H1 (cell line): ENCODE measurements around the gene SLC1A2. TPM values are rescaled to one million over a fixed set of nuclear protein-coding genes. Genes with fewer than 3 reads are reported as not detected.

Experiments
- CTCF ChIA-PET: fragments of 300-600 bp; sonication (Branson Sonifier 250); formaldehyde crosslinking; loops from one replicate; lab custom pipeline; 2021; ENCODE audit not compliant: partially characterized antibody; lab: Charles Lee
- POLR2A ChIA-PET: fragments of 300-600 bp; sonication (Branson Sonifier 250); formaldehyde crosslinking; loops from one replicate; lab custom pipeline; 2021; ENCODE audit warnings: inconsistent platforms; ENCODE audit not compliant: partially characterized antibody; lab: Charles Lee
- DNase-seq, 2 experiments: peaks; one replicate each; pipeline versions ENCODE4 v3.0.0 to v3.0.0-alpha.2; 2010 to 2022; ENCODE audit warnings: low spot score in 2 of 2, low read depth in 1 of 2, mixed read lengths in 1 of 2
- FAIRE-seq: peaks from 2 replicates; lab custom pipeline; 2011; peaks lifted over from hg19 to GRCh38; lab: Jason Lieb, UNC
- H2AFZ ChIP-seq: 2 replicates; pipeline ENCODE4 v1.8.1; 2012; ENCODE audit warnings: low read length, inconsistent platforms
- H2AK5ac ChIP-seq: 2 replicates; pipeline ENCODE4 v1.6.1; 2013; ENCODE audit warnings: low read depth, low read length
- H2BK120ac ChIP-seq: replicated peaks from 2 replicates; pipeline ENCODE3; 2013; ENCODE audit warnings: low read depth, low read length, inconsistent platforms
- H2BK12ac ChIP-seq: 2 replicates; pipeline ENCODE4 v1.6.1; 2013; ENCODE audit warnings: low read depth, low read length
- H2BK15ac ChIP-seq: 2 replicates; pipeline ENCODE4 v1.6.1; 2013; ENCODE audit warnings: low read length
- H2BK20ac ChIP-seq: 2 replicates; pipeline ENCODE4 v1.6.1; 2013; ENCODE audit warnings: low read length
- H2BK5ac ChIP-seq: 2 replicates; pipeline ENCODE4 v1.6.1; 2013; ENCODE audit warnings: low read depth, low read length
- H3K14ac ChIP-seq: 2 replicates; pipeline ENCODE4 v1.6.1; 2013; ENCODE audit warnings: inconsistent platforms; ENCODE audit not compliant: insufficient read length
- H3K18ac ChIP-seq: 2 replicates; pipeline ENCODE4 v1.6.1; 2013; ENCODE audit warnings: low read length; ENCODE audit errors: extremely low read depth
- H3K23ac ChIP-seq: 2 replicates; pipeline ENCODE4 v1.6.1; 2013; ENCODE audit warnings: inconsistent platforms; ENCODE audit not compliant: insufficient read length
- H3K23me2 ChIP-seq: 2 replicates; pipeline ENCODE4 v1.6.1; 2013; ENCODE audit warnings: low read depth, low read length
- H3K27ac ChIP-seq: 2 replicates; pipeline ENCODE4 v1.6.1; 2011; ENCODE audit warnings: low read depth, low read length, inconsistent platforms
- H3K27me3 ChIP-seq, 4 experiments: replicated peaks in 1 of 4; 1 replicate in 1 of 4; 2 replicates in 3 of 4; pipeline versions ENCODE4 v1.6.1 to v1.8.1; 2011 to 2013; ENCODE audit warnings: low read length in 3 of 4, mild to moderate bottlenecking in 3 of 4, inconsistent platforms in 2 of 4, mixed read lengths in 2 of 4, moderate library complexity in 1 of 4; ENCODE audit not compliant: control insufficient read depth in 3 of 4, insufficient read depth in 3 of 4; ENCODE audit errors: extremely low read depth in 1 of 4
- H3K36me3 ChIP-seq, 4 experiments: 2 replicates each; pipeline versions ENCODE4 v1.6.1 to v1.8.1; 2011 to 2013; ENCODE audit warnings: mild to moderate bottlenecking in 4 of 4, low read length in 3 of 4, moderate library complexity in 2 of 4, control low read depth in 1 of 4, inconsistent platforms in 1 of 4; ENCODE audit not compliant: insufficient read depth in 4 of 4, control insufficient read depth in 2 of 4
- H3K4ac ChIP-seq: replicated peaks from 2 replicates; pipeline ENCODE3; 2013; ENCODE audit warnings: low read length, low read depth, mixed read lengths, inconsistent platforms; ENCODE audit not compliant: insufficient read length
- H3K4me1 ChIP-seq, 4 experiments: replicated peaks in 1 of 4; 1 replicate in 1 of 4; 2 replicates in 3 of 4; pipeline versions ENCODE4 v1.6.1 to v1.8.1; 2011 to 2013; ENCODE audit warnings: low read length in 3 of 4, inconsistent platforms in 2 of 4, mixed read lengths in 1 of 4; ENCODE audit not compliant: insufficient read depth in 4 of 4, control insufficient read depth in 3 of 4
- H3K4me2 ChIP-seq, 2 experiments: 2 replicates each; pipeline versions ENCODE4 v1.6.1 to v1.8.1; 2011 to 2013; ENCODE audit warnings: low read depth in 2 of 2, low read length in 2 of 2, control low read depth in 1 of 2, inconsistent platforms in 1 of 2, mild to moderate bottlenecking in 1 of 2; ENCODE audit not compliant: insufficient read depth in 1 of 2
- H3K4me3 ChIP-seq, 4 experiments: fragments of 200-600, 300-600 bp in 1 of 4; sonication (generic), shearing (Covaris generic), sonication (Bioruptor Twin) in 1 of 4; 2 replicates each; pipeline versions ENCODE4 v1.5.1 to v1.8.1; 2011 to 2016; ENCODE audit warnings: low read length in 4 of 4, low read depth in 3 of 4, control low read depth in 2 of 4, inconsistent platforms in 2 of 4, mild to moderate bottlenecking in 2 of 4, mixed read lengths in 1 of 4, moderate library complexity in 1 of 4; ENCODE audit not compliant: insufficient read depth in 2 of 4; ENCODE audit errors: extremely low read depth in 1 of 4
- H3K56ac ChIP-seq: replicated peaks from 2 replicates; pipeline ENCODE3; 2013; ENCODE audit warnings: low read depth, mild to moderate bottlenecking, mixed read lengths, low read length, inconsistent platforms; ENCODE audit not compliant: insufficient read length
- H3K79me1 ChIP-seq: 2 replicates; pipeline ENCODE4 v1.6.1; 2013; ENCODE audit warnings: low read depth, low read length, control low read depth
- H3K79me2 ChIP-seq, 2 experiments: 2 replicates each; pipeline versions ENCODE4 v1.6.1 to v1.8.1; 2012 to 2013; ENCODE audit warnings: low read length in 2 of 2, mild to moderate bottlenecking in 2 of 2, inconsistent platforms in 1 of 2; ENCODE audit not compliant: insufficient read depth in 2 of 2, control insufficient read depth in 1 of 2
- H3K9ac ChIP-seq, 4 experiments: replicated peaks in 1 of 4; 1 replicate in 1 of 4; 2 replicates in 3 of 4; pipeline versions ENCODE4 v1.6.1 to v1.8.1; 2011 to 2013; ENCODE audit warnings: low read depth in 3 of 4, low read length in 3 of 4, control low read depth in 2 of 4, mild to moderate bottlenecking in 2 of 4, moderate library complexity in 2 of 4, inconsistent platforms in 1 of 4; ENCODE audit errors: extremely low read depth in 1 of 4
- H3K9me3 ChIP-seq, 2 experiments: 2 replicates each; pipeline versions ENCODE4 v1.6.1 to v1.8.1; 2012 to 2013; ENCODE audit warnings: mild to moderate bottlenecking in 2 of 2, moderate library complexity in 2 of 2, control low read depth in 1 of 2, inconsistent platforms in 1 of 2, low read depth in 1 of 2, low read length in 1 of 2, mixed read lengths in 1 of 2; ENCODE audit not compliant: insufficient read depth in 2 of 2
- H4K20me1 ChIP-seq, 2 experiments: replicated peaks in 1 of 2; 2 replicates each; pipeline versions ENCODE3 to v1.8.1; 2011 to 2013; ENCODE audit warnings: inconsistent platforms in 2 of 2, low read length in 2 of 2, mild to moderate bottlenecking in 1 of 2; ENCODE audit not compliant: insufficient read depth in 2 of 2, control insufficient read depth in 1 of 2
- H4K5ac ChIP-seq: 2 replicates; pipeline ENCODE4 v1.6.1; 2013; ENCODE audit warnings: low read length, low read depth, mixed read lengths, inconsistent platforms; ENCODE audit not compliant: insufficient read length
- H4K8ac ChIP-seq: 2 replicates; pipeline ENCODE4 v1.8.0; 2013; ENCODE audit warnings: mild to moderate bottlenecking, moderate library complexity, low read length, inconsistent platforms; ENCODE audit not compliant: insufficient read depth; ENCODE audit errors: extremely low read depth
- H4K91ac ChIP-seq: replicated peaks from 2 replicates; pipeline ENCODE3; 2013; ENCODE audit warnings: low read length, mixed read lengths, inconsistent platforms; ENCODE audit not compliant: insufficient read length
- CBX5 ChIP-seq: fragments of 300-800, 300-1000 bp; sonication (generic); IDR thresholded peaks from 2 replicates; pipeline ENCODE4 v1.7.1; 2016; ENCODE audit warnings: antibody characterized with exemption, low read length, low read depth
- KDM5A ChIP-seq: fragments of 200-600 bp; IDR thresholded peaks from 2 replicates; pipeline ENCODE4 v1.7.1; 2012; ENCODE audit warnings: mild to moderate bottlenecking, low read length, inconsistent platforms, mixed read lengths
- NRF1 ChIP-seq: IDR thresholded peaks from 2 replicates; pipeline ENCODE4 v1.6.1; 2011; ENCODE audit warnings: mild to moderate bottlenecking, low read depth, low read length, improper control_type of control experiment
- WGBS, 2 experiments: shearing (Covaris generic) in 1 of 2; methylation state at CpG; one replicate each; pipeline versions ENCODE4 v1.1.6 to v1.1.7; 2013 to 2015; ENCODE audit warnings: low lambda C conversion rate in 2 of 2, mixed read lengths in 2 of 2, inconsistent platforms in 1 of 2, low coverage in 1 of 2, missing lambda C conversion rate in 1 of 2; ENCODE audit not compliant: insufficient replicate concordance in 2 of 2, insufficient coverage in 1 of 2, insufficient read length in 1 of 2; ENCODE audit errors: extremely low coverage in 1 of 2, missing lambda C conversion rate in 1 of 2; 5-methylcytosine and 5-hydroxymethylcytosine counted together
- polyA plus RNA-seq, 7 experiments: library from polyadenylated mRNA; depleted of rRNA in 3 of 7; stranded (reverse) in 5 of 7; unstranded in 2 of 7; fragments of >200 nt in 5 of 7; fragments of 200-250 nt in 2 of 7; gene quantifications; 1 replicate in 5 of 7; 2 replicates in 1 of 7; 4 replicates in 1 of 7; pipeline versions ENCODE4 v1.2.1 to v1.2.3, GENCODE V29; 2011 to 2013; ENCODE audit warnings: missing spikeins in 2 of 7, mixed read lengths in 2 of 7
- total RNA-seq: library from RNA; stranded (reverse); fragmentation: NEBNext Ultra II Directional; extraction: Animal tissue kit (Norgen Biotek cat#: 25700); gene quantifications from 2 replicates; pipeline ENCODE4 v1.2.1, GENCODE V29; 2021

Gene SLC1A2
- total and polyA plus RNA-seq, 2 of the 8 experiments (the other 6 are each of a cell fraction or from before 2014, with no cell fraction given) = 0.57 to 1.2 TPM

- H3K27me3 ChIP-seq = no peaks in the 10 kb centered on the region
These were observed 211.6 kb downstream of the SLC1A2 start for GRCh38 chr11:35207471-35208403.

More at GRCh38 chr11:35207471-35208403, 211.6 kb downstream of the SLC1A2 start:
- no peaks in the 10 kb centered on the region for H3K36me3 ChIP-seq
- no peak overlapping the region for H3K23ac ChIP-seq
- no peak overlapping the region for H2BK120ac ChIP-seq
- no peak overlapping the region for H4K8ac ChIP-seq
- no peaks in the 10 kb centered on the region for H3K79me2 ChIP-seq
- H3K18ac ChIP-seq = no peak overlapping the region
- H3K9ac ChIP-seq = no peak overlapping the region
- no peak overlapping the region for H4K5ac ChIP-seq
- H2BK15ac ChIP-seq = no peak overlapping the region
- no peaks in the 10 kb centered on the region for H4K20me1 ChIP-seq
- WGBS, 2 experiments = 85% methylated on average over 10 of the region's 10 CpGs; no CpG with 5 or more reads in 1 of the 2 experiments
- no peak overlapping the region for H3K56ac ChIP-seq
- no peak for FAIRE-seq
- H3K9me3 ChIP-seq = no peaks in the 10 kb centered on the region
- no peak overlapping the region for H3K4ac ChIP-seq
- CTCF ChIA-PET = no interaction called here
- no peak overlapping the region for H3K4me3 ChIP-seq
- H4K91ac ChIP-seq = no peak overlapping the region
- H3K79me1 ChIP-seq = no peaks in the 10 kb centered on the region
- no peaks in the 10 kb centered on the region for H3K23me2 ChIP-seq
- no peak overlapping the region for H2AFZ ChIP-seq
- H3K27ac ChIP-seq = no peak overlapping the region
- no peak overlapping the region for H3K14ac ChIP-seq
- no peak overlapping the region for H2BK5ac ChIP-seq
- no peak overlapping the region for H2AK5ac ChIP-seq
- no peak overlapping the region for H2BK12ac ChIP-seq
- no peak overlapping the region for H3K4me2 ChIP-seq
- H3K4me1 ChIP-seq = peaks cover 0 to 6% (median 0%) of the 10 kb centered on the region in 4 experiments; a peak in 2 of 7 replicates
- no peak for TF ChIP-seq NRF1
- TF ChIP-seq KDM5A = no peak
- no peak for TF ChIP-seq CBX5
- TF ChIP-seq, all 59 proteins: peak for 0
- H2BK20ac ChIP-seq = no peak overlapping the region
- POLR2A ChIA-PET = no interaction called here
- no peak for DNase-seq
